Activated CD4-positive, alpha-beta T cell treated with anti-CD3 and anti-CD28 coated beads for 36 hours (primary cell): Measurements from ENCODE around the gene ARL3. TPM values are rescaled to one million over a fixed set of nuclear protein-coding genes. Genes with fewer than 3 reads are reported as not detected.

ENCODE experiments used
- ATAC-seq: fragments of 200-7000 bp; cut with Tn5 transposase; one replicate; pipeline ENCODE4 v1.10.0; 2021; ENCODE audit warnings: mild to moderate bottlenecking, moderate library complexity
- CTCF ChIA-PET: fragments of 350-600 bp; sonication (Branson Sonifier 250); formaldehyde crosslinking; loops from one replicate; lab custom pipeline; 2021; ENCODE audit warnings: antibody characterized with exemption; lab: Charles Lee
- POLR2A ChIA-PET: fragments of 350-600 bp; sonication (Branson Sonifier 250); formaldehyde crosslinking; loops from one replicate; lab custom pipeline; 2021; ENCODE audit warnings: antibody characterized with exemption, inconsistent platforms; lab: Charles Lee
- DNase-seq: peaks from one replicate; pipeline ENCODE4 v3.0.0-alpha.2; 2020
- H3K27ac Mint-ChIP-seq: one replicate; pipeline ENCODE4 v1.8.0; 2021; ENCODE audit warnings: mixed read lengths
- H3K27me3 Mint-ChIP-seq: one replicate; pipeline ENCODE4 v1.8.0; 2021; ENCODE audit warnings: mixed read lengths
- H3K36me3 Mint-ChIP-seq: one replicate; pipeline ENCODE4 v1.8.0; 2021; ENCODE audit warnings: low read depth, mixed read lengths
- H3K4me1 Mint-ChIP-seq: one replicate; pipeline ENCODE4 v1.8.0; 2021; ENCODE audit warnings: mixed read lengths
- H3K4me3 Mint-ChIP-seq: one replicate; pipeline ENCODE4 v1.8.0; 2021; ENCODE audit warnings: mild to moderate bottlenecking, moderate library complexity, mixed read lengths
- H3K9me3 Mint-ChIP-seq: one replicate; pipeline ENCODE4 v1.8.0; 2021; ENCODE audit warnings: low read depth, mixed read lengths
- intact Hi-C, 2 experiments: fragments of 100-400 bp; cut with DNase I in 1 of 2; cut with micrococcal nuclease in 1 of 2; formaldehyde crosslinking; loops; one replicate each; pipeline versions ENCODE4 v1.14.2 to v1.15.1; 2022 to 2024; cut with DNase I, micrococcal nuclease
- total RNA-seq, 2 experiments: library from RNA; stranded (reverse); gene quantifications; one replicate each; pipeline ENCODE4 v1.2.3, GENCODE V29; 2021

Gene ARL3
- total RNA-seq, 2 experiments from 2014 or later: 6.4 to 6.9 TPM

- Mint-ChIP-seq H3K4me3 (no peak overlapping the region), H3K36me3 (no peaks in the 10 kb centered on the region), H3K9me3 (no peaks in the 10 kb centered on the region), H3K4me1 (peaks cover 23% of the 10 kb centered on the region), H3K27me3 (no peaks in the 10 kb centered on the region), H3K27ac (no peak overlapping the region)
- ATAC-seq (no peak), DNase-seq (no peak)
- intact Hi-C loops: no loop called here
- ChIA-PET CTCF (interaction anchor here (0.6 to 0.7 kb wide), 2 partner anchors 9 to 112 kb away, joined by 3 read pairs; no protein-coding TSS in a partner anchor), POLR2A (interaction anchor here (0.6 kb wide), 1 partner anchor 17 kb away, joined by 4 read pairs; no protein-coding TSS in a partner anchor)
These were observed 85.7 kb downstream of the ARL3 start for GRCh38 chr10:102628451-102628911.

- Mint-ChIP-seq H3K36me3 (no peaks in the 10 kb centered on the region), H3K9me3 (no peaks in the 10 kb centered on the region), H3K4me3 (no peak overlapping the region), H3K27me3 (no peaks in the 10 kb centered on the region), H3K4me1 (peaks cover 16% of the 10 kb centered on the region), H3K27ac (peak overlapping the region; percentile 37)
- ChIA-PET CTCF (interaction anchor here (0.6 to 0.7 kb wide), 2 partner anchors 9 to 113 kb away, joined by 3 read pairs; no protein-coding TSS in a partner anchor), POLR2A (no interaction called here)
- DNase-seq (no peak), ATAC-seq (no peak)
- intact Hi-C loops: no loop called here
These were observed 86.4 kb downstream of the ARL3 start for GRCh38 chr10:102627736-102628293.

GRCh38 chr10:102627291-102627735, 86.9 kb downstream of the ARL3 start:
- no peaks in the 10 kb centered on the region for H3K9me3 Mint-ChIP-seq
- no peak for ATAC-seq
- POLR2A ChIA-PET: no interaction called here

GRCh38 chr10:102626026-102626685, 88.0 kb downstream of the ARL3 start:
- no peak for DNase-seq
- no peaks in the 10 kb centered on the region for H3K36me3 Mint-ChIP-seq
- H3K27ac Mint-ChIP-seq: no peak overlapping the region
- intact Hi-C loops: no loop called here
- no peak for ATAC-seq
- ChIA-PET POLR2A (no interaction called here), CTCF (interaction anchor here (0.6 to 0.8 kb wide), 3 partner anchors 10 to 669 kb away, joined by 3 to 4 read pairs (median 3); no protein-coding TSS in a partner anchor)
- no peaks in the 10 kb centered on the region for H3K27me3 Mint-ChIP-seq
- H3K9me3 Mint-ChIP-seq: no peaks in the 10 kb centered on the region
- H3K4me1 Mint-ChIP-seq: peaks cover 6% of the 10 kb centered on the region
- H3K4me3 Mint-ChIP-seq: no peak overlapping the region

More at GRCh38 chr10:102627291-102627735, 86.9 kb downstream of the ARL3 start:
- intact Hi-C loops: no loop called here
- Mint-ChIP-seq H3K27me3 (no peaks in the 10 kb centered on the region), H3K4me1 (peaks cover 11% of the 10 kb centered on the region), H3K27ac (peak overlapping the region; percentile 55), H3K36me3 (no peaks in the 10 kb centered on the region), H3K4me3 (no peak overlapping the region)
- CTCF ChIA-PET: interaction anchor here (0.8 kb wide), 1 partner anchor 11 kb away, joined by 4 read pairs; no protein-coding TSS in a partner anchor
- DNase-seq: no peak

GRCh38 chr10:102624751-102625645, 89.2 kb downstream of the ARL3 start:
- H3K4me1 Mint-ChIP-seq: peaks cover 5% of the 10 kb centered on the region
- ChIA-PET POLR2A (interaction anchor here (0.6 kb wide), 1 partner anchor 8 kb away, joined by 3 read pairs; no protein-coding TSS in a partner anchor), CTCF (interaction anchor here (0.5 to 1.4 kb wide), 3 partner anchors 11 to 222 kb away, joined by 3 to 5 read pairs (median 3); no protein-coding TSS in a partner anchor)
- no peaks in the 10 kb centered on the region for H3K9me3 Mint-ChIP-seq
- no peaks in the 10 kb centered on the region for H3K27me3 Mint-ChIP-seq
- ATAC-seq (no peak), DNase-seq (no peak)
- no peak overlapping the region for H3K4me3 Mint-ChIP-seq
- H3K36me3 Mint-ChIP-seq: no peaks in the 10 kb centered on the region
- H3K27ac Mint-ChIP-seq: no peak overlapping the region
- intact Hi-C loops: no loop called here

GRCh38 chr10:102624094-102624493, 90.1 kb downstream of the ARL3 start:
- Mint-ChIP-seq H3K4me1 (peaks cover 5% of the 10 kb centered on the region), H3K9me3 (no peaks in the 10 kb centered on the region), H3K27me3 (no peaks in the 10 kb centered on the region), H3K36me3 (no peaks in the 10 kb centered on the region), H3K27ac (no peak overlapping the region), H3K4me3 (no peak overlapping the region)
- POLR2A ChIA-PET: interaction anchor here (0.6 kb wide), 1 partner anchor 9 kb away, joined by 3 read pairs; no protein-coding TSS in a partner anchor
- ATAC-seq (no peak), DNase-seq (no peak)
- intact Hi-C loops: no loop called here
- CTCF ChIA-PET: interaction anchor here (0.5 to 1.4 kb wide), 3 partner anchors 10 to 221 kb away, joined by 3 to 5 read pairs (median 3); no protein-coding TSS in a partner anchor

Other genes starting within 250 kb of the ARL3 start
- 10 to 100 TPM; 51.1 to 53.3 TPM for gene ACTR1A, start 211.7 kb downstream of the ARL3 start, total RNA-seq
- 1 to 10 TPM; 8.4 to 9.5 TPM for gene SUFU, start 210.4 kb downstream of the ARL3 start, total RNA-seq
- gene TRIM8, start 69.9 kb downstream of the ARL3 start, total RNA-seq: 10 to 100 TPM; 37.8 to 39.1 TPM
- 10 to 100 TPM; 18.2 to 20.7 TPM for gene SFXN2, start 239 bp upstream of the ARL3 start, total RNA-seq
- gene WBP1L, start 29.6 kb upstream of the ARL3 start, total RNA-seq: 10 to 100 TPM; 14.9 to 16.4 TPM
- gene CYP17A1, start 123.0 kb upstream of the ARL3 start, total RNA-seq: not detected
- 1 to 10 TPM; 4.5 to 5.1 TPM for gene BORCS7, start 139.9 kb upstream of the ARL3 start, total RNA-seq
- gene AS3MT, start 155.1 kb upstream of the ARL3 start, total RNA-seq: 1 to 10 TPM; 1.1 to 1.5 TPM
- gene CNNM2, start 203.9 kb upstream of the ARL3 start, total RNA-seq: 1 to 10 TPM; 4.2 to 4.5 TPM